ENCODE results near the gene EYS. TPM values are rescaled to one million over a fixed set of nuclear protein-coding genes. Genes with fewer than 3 reads are reported as not detected.

Gene EYS
- total and polyA plus RNA-seq, 2 of the 8 experiments (the other 6 are each of a cell fraction or from before 2014, with no cell fraction given), result 0.05 to 0.13 TPM

DNA sequence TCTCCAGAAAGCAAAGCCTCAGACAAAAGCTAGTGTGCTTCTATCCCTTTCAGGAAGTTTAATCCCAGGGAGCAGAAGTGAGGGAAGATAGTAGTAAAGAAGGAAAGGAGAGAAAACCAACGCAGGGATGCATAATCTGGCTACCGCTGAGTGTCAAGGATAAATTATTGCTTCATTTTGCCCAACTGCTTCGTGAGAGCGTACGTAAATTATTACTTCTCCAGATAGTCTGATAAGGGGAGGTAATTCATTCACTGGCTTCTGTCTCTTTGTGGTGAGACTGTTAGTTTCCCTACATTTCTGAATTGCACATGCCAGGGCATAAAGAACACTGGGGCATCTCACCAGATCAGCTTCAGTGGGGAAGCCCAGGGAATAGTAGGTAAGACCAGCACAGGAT is 1531.7 kb downstream of the EYS start:
- POLR2A ChIA-PET (ENCODE audit: partially characterized antibody), result no interaction called here
- Histone ChIP-seq H2BK20ac (ENCODE audit: low read length) (no peak overlapping the region), H2AFZ (ENCODE audit: low read length) (peak overlapping the region; percentile 67; the same call in 1 of the 2 replicates), H2BK15ac (ENCODE audit: low read length) (no peak overlapping the region), H4K20me1 (replicated peaks in 1 of 2; ENCODE audit: control insufficient read depth in 1 of 2, insufficient read depth in 2 of 2, low read length in 2 of 2) (no peaks in the 10 kb centered on the region), H3K18ac (ENCODE audit: extremely low read depth, low read length) (no peak overlapping the region), H3K36me3 (ENCODE audit: control insufficient read depth in 2 of 4, insufficient read depth in 4 of 4, low read length in 3 of 4) (no peaks in the 10 kb centered on the region), H2BK12ac (ENCODE audit: low read depth, low read length) (no peak overlapping the region), H4K5ac (ENCODE audit: insufficient read length, low read depth, low read length) (no peak overlapping the region), H2BK120ac (replicated peaks; ENCODE audit: low read depth, low read length) (no peak overlapping the region), H3K4ac (replicated peaks; ENCODE audit: insufficient read length, low read depth, low read length) (no peak overlapping the region), H3K4me3 (ENCODE audit: extremely low read depth in 1 of 4, insufficient read depth in 2 of 4, low read depth in 3 of 4, low read length in 4 of 4) (no peak overlapping the region), H3K79me2 (ENCODE audit: control insufficient read depth in 1 of 2, insufficient read depth in 2 of 2, low read length in 2 of 2) (no peaks in the 10 kb centered on the region), H3K9me3 (ENCODE audit: insufficient read depth in 2 of 2, low read depth in 1 of 2, low read length in 1 of 2) (no peaks in the 10 kb centered on the region), H2AK5ac (ENCODE audit: low read depth, low read length) (no peak overlapping the region), H3K27me3 (replicated peaks in 1 of 4; ENCODE audit: control insufficient read depth in 3 of 4, extremely low read depth in 1 of 4, insufficient read depth in 3 of 4, low read length in 3 of 4) (no peaks in the 10 kb centered on the region), H4K91ac (replicated peaks; ENCODE audit: insufficient read length, low read length) (no peak overlapping the region), H4K8ac (ENCODE audit: extremely low read depth, insufficient read depth, low read length) (no peak overlapping the region), H2BK5ac (ENCODE audit: low read depth, low read length) (no peak overlapping the region), H3K79me1 (ENCODE audit: low read depth, low read length) (no peaks in the 10 kb centered on the region), H3K23ac (ENCODE audit: insufficient read length) (no peak overlapping the region), H3K56ac (replicated peaks; ENCODE audit: insufficient read length, low read depth, low read length) (no peak overlapping the region), H3K4me1 (replicated peaks in 1 of 4; ENCODE audit: control insufficient read depth in 3 of 4, insufficient read depth in 4 of 4, low read length in 3 of 4) (no peaks in the 10 kb centered on the region), H3K9ac (replicated peaks in 1 of 4; ENCODE audit: extremely low read depth in 1 of 4, low read depth in 3 of 4, low read length in 3 of 4) (no peak overlapping the region), H3K4me2 (ENCODE audit: insufficient read depth in 1 of 2, low read depth in 2 of 2, low read length in 2 of 2) (no peak overlapping the region), H3K14ac (ENCODE audit: insufficient read length) (no peak overlapping the region), H3K27ac (ENCODE audit: low read depth, low read length) (no peak overlapping the region), H3K23me2 (ENCODE audit: low read depth, low read length) (no peaks in the 10 kb centered on the region)
- WGBS, 2 experiments (ENCODE audit: extremely low coverage in 1 of 2, insufficient coverage in 1 of 2, insufficient read length in 1 of 2, insufficient replicate concordance in 2 of 2, low coverage in 1 of 2, low lambda C conversion rate in 2 of 2, missing lambda C conversion rate in 1 of 2), result 94% methylated on average over 5 of the region's 5 CpGs; no CpG with 5 or more reads in 1 of the 2 experiments
- CTCF ChIA-PET (ENCODE audit: partially characterized antibody), result no interaction called here
- FAIRE-seq (no peak), DNase-seq (ENCODE audit: low read depth in 1 of 2, low spot score in 2 of 2) (no peak)
- no peak for TF ChIP-seq NRF1 (IDR thresholded peaks at IDR 0.05; ENCODE audit: low read depth, low read length)
- TF ChIP-seq ATF2 (IDR thresholded peaks at IDR 0.05; ENCODE audit: low read length), result no peak
- no peak for TF ChIP-seq KDM1A (IDR thresholded peaks at IDR 0.05; ENCODE audit: borderline replicate concordance, low read length)
- TF ChIP-seq KDM5A (IDR thresholded peaks at IDR 0.05; ENCODE audit: low read length), result no peak
- no peak for TF ChIP-seq JUN (IDR thresholded peaks at IDR 0.05; ENCODE audit: low read depth, low read length)
- TF ChIP-seq SP1 (IDR thresholded peaks at IDR 0.05; ENCODE audit: low read depth, low read length), result no peak
- TF ChIP-seq SP4 (IDR thresholded peaks at IDR 0.05; ENCODE audit: low read length), result no peak
- TF ChIP-seq ZNF274 (IDR thresholded peaks at IDR 0.05; ENCODE audit: borderline replicate concordance, extremely low read depth, low read length), result no peak
- TF ChIP-seq RAD21 (IDR thresholded peaks at IDR 0.05 in 1 of 2, conservative IDR thresholded peaks at IDR 0.05 in 1 of 2; ENCODE audit: low read depth in 2 of 2, low read length in 2 of 2), result no peak
- TF ChIP-seq EGR1 (IDR thresholded peaks at IDR 0.05; ENCODE audit: borderline replicate concordance, low read depth, low read length), result no peak
- TF ChIP-seq SRF (IDR thresholded peaks at IDR 0.05; ENCODE audit: low read depth, low read length), result no peak
- no peak for TF ChIP-seq POLR2A (IDR thresholded peaks at IDR 0.05; ENCODE audit: control extremely low read depth in 1 of 2, low read depth in 2 of 2, low read length in 2 of 2)
- TF ChIP-seq RBBP5 (IDR thresholded peaks at IDR 0.05; ENCODE audit: borderline replicate concordance, low read depth, low read length), result no peak
- TF ChIP-seq SIX5 (IDR thresholded peaks at IDR 0.05; ENCODE audit: low read depth, low read length), result no peak
- no peak for TF ChIP-seq TAF1 (IDR thresholded peaks at IDR 0.05; ENCODE audit: low read depth, low read length)

Data from H1 (cell line).